Breast epithelium (tissue), 3 donors: ENCODE data around the gene MLXIP.

Source experiments
- POLR2A ChIP-seq: fragments of 450-650 bp; IDR thresholded peaks from one replicate; pipeline ENCODE4 v1.6.1; 2016; ENCODE audit warnings: antibody characterized with exemption, mild to moderate bottlenecking, moderate library complexity
- TF ChIP-seq, protein P1 (sequence below), 3 donors: fragments of 450-650 bp; IDR thresholded peaks; one replicate each; pipeline ENCODE4 v1.5.1; 2016 to 2017; ENCODE audit warnings: antibody characterized with exemption in 3 of 3, mild to moderate bottlenecking in 3 of 3, moderate library complexity in 3 of 3

DNA sequence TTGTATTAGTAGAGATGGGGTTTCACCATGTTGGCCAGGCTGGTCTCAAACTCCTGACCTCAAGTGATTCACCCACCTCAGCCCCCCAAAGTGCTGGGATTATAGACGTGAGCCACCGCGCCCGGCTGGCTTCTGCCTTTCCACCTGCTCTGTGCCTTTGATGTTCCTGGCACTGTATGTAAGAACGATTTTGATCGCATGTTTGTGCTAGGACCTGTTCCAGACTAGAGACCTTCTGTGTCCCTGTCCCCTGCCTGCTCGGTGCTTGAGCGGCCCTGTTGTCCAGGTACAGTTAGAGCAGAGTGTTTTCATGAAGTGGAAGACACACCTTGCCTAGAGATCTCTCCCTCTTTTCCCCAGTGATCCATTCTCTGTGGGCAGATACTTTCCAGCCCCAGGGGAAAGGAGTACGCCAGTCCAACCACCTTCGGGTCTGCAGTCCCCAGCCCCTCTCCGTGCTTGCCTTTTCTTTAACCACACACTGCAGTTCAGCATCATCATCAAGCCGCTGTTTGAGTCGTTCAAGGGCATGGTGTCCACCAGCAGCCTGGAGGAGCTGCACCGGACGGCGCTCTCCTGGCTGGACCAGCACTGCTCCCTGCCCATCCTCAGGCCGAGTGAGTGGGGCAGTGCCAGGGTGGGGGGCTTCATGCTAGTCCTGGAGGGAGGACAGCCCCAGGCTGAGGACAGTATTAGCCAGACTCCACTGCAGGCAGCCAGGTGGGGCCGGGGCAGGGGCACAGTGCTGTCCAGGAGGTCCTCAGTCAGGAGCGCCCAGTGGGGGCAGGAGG, 62.1 kb downstream of the MLXIP start:
- TF ChIP-seq, protein P1, sequence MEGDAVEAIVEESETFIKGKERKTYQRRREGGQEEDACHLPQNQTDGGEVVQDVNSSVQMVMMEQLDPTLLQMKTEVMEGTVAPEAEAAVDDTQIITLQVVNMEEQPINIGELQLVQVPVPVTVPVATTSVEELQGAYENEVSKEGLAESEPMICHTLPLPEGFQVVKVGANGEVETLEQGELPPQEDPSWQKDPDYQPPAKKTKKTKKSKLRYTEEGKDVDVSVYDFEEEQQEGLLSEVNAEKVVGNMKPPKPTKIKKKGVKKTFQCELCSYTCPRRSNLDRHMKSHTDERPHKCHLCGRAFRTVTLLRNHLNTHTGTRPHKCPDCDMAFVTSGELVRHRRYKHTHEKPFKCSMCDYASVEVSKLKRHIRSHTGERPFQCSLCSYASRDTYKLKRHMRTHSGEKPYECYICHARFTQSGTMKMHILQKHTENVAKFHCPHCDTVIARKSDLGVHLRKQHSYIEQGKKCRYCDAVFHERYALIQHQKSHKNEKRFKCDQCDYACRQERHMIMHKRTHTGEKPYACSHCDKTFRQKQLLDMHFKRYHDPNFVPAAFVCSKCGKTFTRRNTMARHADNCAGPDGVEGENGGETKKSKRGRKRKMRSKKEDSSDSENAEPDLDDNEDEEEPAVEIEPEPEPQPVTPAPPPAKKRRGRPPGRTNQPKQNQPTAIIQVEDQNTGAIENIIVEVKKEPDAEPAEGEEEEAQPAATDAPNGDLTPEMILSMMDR (IDR thresholded peaks at IDR 0.05) = no peak
- TF ChIP-seq POLR2A = no peak
